Cerebellar nuclear complex (tissue), 1 donor: Measurements from ENCODE around the gene TFPI.
"Not testable (repeated sequence)": the region's sequence is repeated elsewhere in the genome, so short reads cannot be mapped to it uniquely, and the experiment has no call there.

Source experiments
- DNase-seq, 2 experiments: peaks; one replicate each; lab custom pipeline; 2025; lab: John Stamatoyannopoulos, UW

TFPI gene

GRCh38 chr2:187552828-187553681 is 1.2 kb downstream of the TFPI start:
- no peak for DNase-seq

- DNase-seq, result no peak
Measured at GRCh38 chr2:187552381-187552780, 1.9 kb downstream of the TFPI start.

- no peak for DNase-seq
Measured at GRCh38 chr2:187550857-187551256, 3.4 kb downstream of the TFPI start.

- DNase-seq, result no peak
Measured at GRCh38 chr2:187549951-187550555, 4.2 kb downstream of the TFPI start.

- no peak for DNase-seq
Measured at GRCh38 chr2:187549193-187549592, 5.0 kb downstream of the TFPI start.

- DNase-seq, result no peak
Measured at GRCh38 chr2:187548656-187549055, 5.6 kb downstream of the TFPI start.

- no peak for DNase-seq
Measured at GRCh38 chr2:187547353-187547979, 6.8 kb downstream of the TFPI start.

GRCh38 chr2:187546762-187547333 is 7.4 kb downstream of the TFPI start:
- DNase-seq, result no peak

- DNase-seq, result no peak
Measured at GRCh38 chr2:187545238-187545751, 8.9 kb downstream of the TFPI start.

- no peak for DNase-seq
Measured at GRCh38 chr2:187544371-187545080, 9.7 kb downstream of the TFPI start.

GRCh38 chr2:187543488-187543887 is 10.7 kb downstream of the TFPI start:
- no peak for DNase-seq

- DNase-seq, result no peak
Measured at GRCh38 chr2:187542123-187542522, 12.1 kb downstream of the TFPI start.

GRCh38 chr2:187541086-187542085 is 12.8 kb downstream of the TFPI start:
- no peak for DNase-seq

GRCh38 chr2:187538222-187538621 is 16.0 kb downstream of the TFPI start:
- not testable (repeated sequence) for DNase-seq

- not testable (repeated sequence) for DNase-seq
Measured at GRCh38 chr2:187535381-187535780, 18.9 kb downstream of the TFPI start.

- DNase-seq, result no peak
Measured at GRCh38 chr2:187532333-187533120, 21.7 kb downstream of the TFPI start.

- no peak for DNase-seq
Measured at GRCh38 chr2:187529977-187530721, 24.1 kb downstream of the TFPI start.

- DNase-seq, result no peak
Measured at GRCh38 chr2:187529248-187529976, 24.8 kb downstream of the TFPI start.
